ENCODE data around the gene ERBIN. TPM values are rescaled to one million over a fixed set of nuclear protein-coding genes. Genes with fewer than 3 reads are reported as not detected.

The ERBIN gene
- total and polyA plus RNA-seq, 2 of the 8 experiments (the other 6 are each of a cell fraction or from before 2014, with no cell fraction given), result 7.7 to 33.2 TPM

GRCh38 chr5:65928860-65929259 is 2.5 kb downstream of the ERBIN start:
- POLR2A ChIA-PET (ENCODE audit: partially characterized antibody), result no interaction called here
- H3K4me2 ChIP-seq (ENCODE audit: insufficient read depth in 1 of 2, low read depth in 2 of 2, low read length in 2 of 2), result peak overlapping the region; percentile 83 to 86
- H3K4me1 ChIP-seq (replicated peaks in 1 of 4; ENCODE audit: control insufficient read depth in 3 of 4, insufficient read depth in 4 of 4, low read length in 3 of 4), result 0 out of 7 replicates have a peak, but pooled peaks cover 0 to 2% (median 0%) of the 10 kb centered on the region in 4 experiments
- H3K27me3 ChIP-seq (replicated peaks in 1 of 4; ENCODE audit: control insufficient read depth in 3 of 4, extremely low read depth in 1 of 4, insufficient read depth in 3 of 4, low read length in 3 of 4), result peaks cover 0 to 3% (median under 1%) of the 10 kb centered on the region in 4 experiments; a peak in 4 of 7 replicates
- CTCF ChIA-PET (ENCODE audit: partially characterized antibody), result no interaction called here
- H3K27ac ChIP-seq (ENCODE audit: low read depth, low read length), result no peak overlapping the region
- no peak overlapping the region for H2AFZ ChIP-seq (ENCODE audit: low read length)
- peaks cover 17 to 76% of the 10 kb centered on the region in 2 experiments; a peak in 3 of 4 replicates for H3K79me2 ChIP-seq (ENCODE audit: control insufficient read depth in 1 of 2, insufficient read depth in 2 of 2, low read length in 2 of 2)
- H2AK5ac ChIP-seq (ENCODE audit: low read depth, low read length), result no peak overlapping the region
- peak overlapping the region; percentile 80 to 97 (median 96); a peak in 7 of 8 replicates for H3K4me3 ChIP-seq (ENCODE audit: extremely low read depth in 1 of 4, insufficient read depth in 2 of 4, low read depth in 3 of 4, low read length in 4 of 4)
- no peak overlapping the region for H2BK20ac ChIP-seq (ENCODE audit: low read length)
- 73% methylated on average over 3 of the region's 3 CpGs; no CpG with 5 or more reads in 1 of the 2 experiments for WGBS, 2 experiments (ENCODE audit: extremely low coverage in 1 of 2, insufficient coverage in 1 of 2, insufficient read length in 1 of 2, insufficient replicate concordance in 2 of 2, low coverage in 1 of 2, low lambda C conversion rate in 2 of 2, missing lambda C conversion rate in 1 of 2)
- H3K23ac ChIP-seq (ENCODE audit: insufficient read length), result no peak overlapping the region
- no peak overlapping the region for H2BK120ac ChIP-seq (replicated peaks; ENCODE audit: low read depth, low read length)
- H3K9ac ChIP-seq (replicated peaks in 1 of 4; ENCODE audit: extremely low read depth in 1 of 4, low read depth in 3 of 4, low read length in 3 of 4), result no peak overlapping the region
- H2BK12ac ChIP-seq (ENCODE audit: low read depth, low read length), result no peak overlapping the region
- DNase-seq (ENCODE audit: low read depth in 1 of 2, low spot score in 2 of 2) (no peak), FAIRE-seq (no peak)
- H3K79me1 ChIP-seq (ENCODE audit: low read depth, low read length), result peaks cover 2% of the 10 kb centered on the region; the same call in 1 of the 2 replicates
- H2BK5ac ChIP-seq (ENCODE audit: low read depth, low read length), result no peak overlapping the region
- no peaks in the 10 kb centered on the region for H3K36me3 ChIP-seq (ENCODE audit: control insufficient read depth in 2 of 4, insufficient read depth in 4 of 4, low read length in 3 of 4)
- H4K5ac ChIP-seq (ENCODE audit: insufficient read length, low read depth, low read length), result no peak overlapping the region
- H4K8ac ChIP-seq (ENCODE audit: extremely low read depth, insufficient read depth, low read length), result no peak overlapping the region
- H3K9me3 ChIP-seq (ENCODE audit: insufficient read depth in 2 of 2, low read depth in 1 of 2, low read length in 1 of 2), result no peaks in the 10 kb centered on the region
- H3K56ac ChIP-seq (replicated peaks; ENCODE audit: insufficient read length, low read depth, low read length), result no peak overlapping the region
- H2BK15ac ChIP-seq (ENCODE audit: low read length), result no peak overlapping the region
- H4K91ac ChIP-seq (replicated peaks; ENCODE audit: insufficient read length, low read length), result no peak overlapping the region
- no peak overlapping the region for H3K14ac ChIP-seq (ENCODE audit: insufficient read length)
- H3K18ac ChIP-seq (ENCODE audit: extremely low read depth, low read length), result no peak overlapping the region
- peaks cover 0 to 5% of the 10 kb centered on the region in 2 experiments for H4K20me1 ChIP-seq (replicated peaks in 1 of 2; ENCODE audit: control insufficient read depth in 1 of 2, insufficient read depth in 2 of 2, low read length in 2 of 2)
- TF ChIP-seq KDM1A (IDR thresholded peaks at IDR 0.05; ENCODE audit: borderline replicate concordance, low read length), result no peak
- TF ChIP-seq JUN (IDR thresholded peaks at IDR 0.05; ENCODE audit: low read depth, low read length), result no peak
- TF ChIP-seq GABPA (IDR thresholded peaks at IDR 0.05; ENCODE audit: borderline replicate concordance, insufficient read depth, low read length), result no peak
- no peak for TF ChIP-seq POU5F1 (IDR thresholded peaks at IDR 0.05; ENCODE audit: low read depth, low read length)
- no peak for TF ChIP-seq ATF3 (IDR thresholded peaks at IDR 0.05; ENCODE audit: insufficient read depth, low read depth, low read length)
- H3K23me2 ChIP-seq (ENCODE audit: low read depth, low read length), result peaks cover 5% of the 10 kb centered on the region; the same call in 1 of the 2 replicates
- H3K4ac ChIP-seq (replicated peaks; ENCODE audit: insufficient read length, low read depth, low read length), result no peak overlapping the region
